Hepatocyte (in vitro differentiated cells): ENCODE data around the gene STMN3. TPM values are rescaled to one million over a fixed set of nuclear protein-coding genes. Genes with fewer than 3 reads are reported as not detected.

Experiments used
- DNase-seq: peaks from one replicate; pipeline ENCODE4 v3.0.0-alpha.2; 2016; ENCODE audit warnings: low spot score
- H2AFZ ChIP-seq: fragments of 200-600 bp; sonication (generic); 2 replicates; pipeline ENCODE4 v1.6.0; 2016; ENCODE audit warnings: antibody characterized with exemption, mild to moderate bottlenecking
- H3K27ac ChIP-seq: fragments of 200-600 bp; sonication (generic); 2 replicates; pipeline ENCODE4 v1.5.1; 2016; ENCODE audit warnings: mild to moderate bottlenecking
- H3K27me3 ChIP-seq: fragments of 200-600 bp; sonication (generic); 2 replicates; pipeline ENCODE4 v1.6.1; 2016
- H3K36me3 ChIP-seq: fragments of 200-600 bp; sonication (generic); replicated peaks from 2 replicates; pipeline ENCODE4 v1.5.1; 2016; ENCODE audit warnings: low read depth; ENCODE audit not compliant: insufficient read depth
- H3K4me1 ChIP-seq: fragments of 200-600 bp; sonication (generic); 2 replicates; pipeline ENCODE4 v1.5.1; 2016; ENCODE audit warnings: mild to moderate bottlenecking, moderate library complexity; ENCODE audit not compliant: insufficient read depth
- H3K4me2 ChIP-seq: fragments of 200-600 bp; sonication (generic); 2 replicates; pipeline ENCODE4 v1.6.0; 2016
- H3K4me3 ChIP-seq: fragments of 200-600 bp; sonication (generic); 2 replicates; pipeline ENCODE4 v1.5.1; 2016; ENCODE audit warnings: mild to moderate bottlenecking
- H3K79me2 ChIP-seq: fragments of 200-600 bp; sonication (generic); 2 replicates; pipeline ENCODE4 v1.6.0; 2017; ENCODE audit warnings: mild to moderate bottlenecking
- H3K9me2 ChIP-seq: fragments of 200-600 bp; sonication (generic); replicated peaks from 2 replicates; pipeline ENCODE4 v1.6.0; 2017; ENCODE audit warnings: mild to moderate bottlenecking; ENCODE audit not compliant: insufficient read depth
- H3K9me3 ChIP-seq: fragments of 200-600 bp; sonication (generic); 2 replicates; pipeline ENCODE4 v1.5.1; 2016; ENCODE audit warnings: low read depth, mild to moderate bottlenecking
- H4K20me1 ChIP-seq: fragments of 200-600 bp; sonication (generic); 2 replicates; pipeline ENCODE4 v1.6.0; 2016; ENCODE audit warnings: mild to moderate bottlenecking; ENCODE audit not compliant: insufficient read depth, poor library complexity, severe bottlenecking
- CTCF ChIP-seq: fragments of 200-600 bp; sonication (generic); IDR thresholded peaks from 2 replicates; pipeline ENCODE4 v1.5.1; 2016; ENCODE audit warnings: antibody characterized with exemption, mild to moderate bottlenecking; ENCODE audit not compliant: poor library complexity
- EZH2 ChIP-seq: fragments of 200-600 bp; sonication (generic); IDR thresholded peaks from 2 replicates; pipeline ENCODE4 v1.6.1; 2016; ENCODE audit warnings: antibody characterized with exemption, mild to moderate bottlenecking, borderline replicate concordance
- EZH2phosphoT487 ChIP-seq: fragments of 200-600 bp; sonication (generic); IDR thresholded peaks from one replicate; pipeline ENCODE4 v1.6.1; 2018; ENCODE audit warnings: antibody characterized with exemption, mild to moderate bottlenecking, low read depth, moderate library complexity; ENCODE audit not compliant: unreplicated experiment, severe bottlenecking
- WGBS: methylation state at CpG from one replicate; pipeline ENCODE4 v1.1.6; 2016; ENCODE audit warnings: low lambda C conversion rate; ENCODE audit errors: missing lambda C conversion rate; 5-methylcytosine and 5-hydroxymethylcytosine counted together
- polyA plus RNA-seq: library from polyadenylated mRNA; unstranded; fragments of >200 nt; fragmentation: Nextera tagmentation; extraction: Ambion mirVana; gene quantifications from 2 replicates; pipeline ENCODE4 v1.2.1, GENCODE V29; 2016
- total RNA-seq: library from RNA; depleted of rRNA; stranded (reverse); fragments of >200 nt; gene quantifications from 2 replicates; pipeline ENCODE4 v1.2.3, GENCODE V29; 2014

STMN3 gene
- total and polyA plus RNA-seq, 2 experiments from 2014 or later: 14.4 to 18.2 TPM

- TF ChIP-seq EZH2 (no peak), CTCF (no peak), EZH2phosphoT487 (no peak)
- Histone ChIP-seq H3K4me2 (no peak overlapping the region), H3K4me1 (no peaks in the 10 kb centered on the region), H4K20me1 (no peaks in the 10 kb centered on the region), H3K9me2 (no peaks in the 10 kb centered on the region), H3K79me2 (no peaks in the 10 kb centered on the region), H3K27ac (no peak overlapping the region), H3K9me3 (no peaks in the 10 kb centered on the region), H3K36me3 (no peaks in the 10 kb centered on the region), H2AFZ (no peak overlapping the region), H3K27me3 (no peaks in the 10 kb centered on the region), H3K4me3 (no peak overlapping the region)
- DNase-seq: no peak
- WGBS: 92% methylated on average over 23 of the region's 23 CpGs
Observed at GRCh38 chr20:63597651-63598478, 55.4 kb downstream of the STMN3 start.

DNA sequence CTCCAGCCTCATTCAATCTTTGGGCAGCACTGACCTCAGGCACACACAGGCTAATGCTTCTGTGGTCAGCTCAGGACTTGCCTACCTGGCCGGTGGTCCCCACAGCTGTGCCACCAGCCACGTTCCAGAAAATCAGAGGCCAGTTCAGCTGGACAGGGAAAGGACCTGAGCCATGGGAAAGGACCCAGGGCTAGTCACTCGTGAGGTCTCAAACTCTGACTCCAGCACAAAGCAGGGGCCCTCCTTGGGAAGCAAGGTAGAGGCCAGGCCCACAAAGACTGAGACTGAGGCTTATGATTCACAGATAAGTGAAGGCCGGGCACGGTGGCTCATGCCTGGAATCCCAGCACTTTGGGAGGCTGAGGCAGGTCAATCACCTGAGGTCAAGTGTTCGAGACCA is 56.8 kb downstream of the STMN3 start:
- Histone ChIP-seq H3K4me1 (no peaks in the 10 kb centered on the region), H3K27me3 (no peaks in the 10 kb centered on the region), H3K9me3 (no peaks in the 10 kb centered on the region), H3K27ac (no peak overlapping the region), H3K36me3 (no peaks in the 10 kb centered on the region), H3K79me2 (no peaks in the 10 kb centered on the region), H3K4me3 (no peak overlapping the region), H3K4me2 (no peak overlapping the region), H2AFZ (no peak overlapping the region), H4K20me1 (no peaks in the 10 kb centered on the region), H3K9me2 (no peaks in the 10 kb centered on the region)
- TF ChIP-seq EZH2 (no peak), EZH2phosphoT487 (no peak), CTCF (no peak)
- WGBS: 95% methylated on average over 6 of the region's 6 CpGs
- DNase-seq: no peak

DNA sequence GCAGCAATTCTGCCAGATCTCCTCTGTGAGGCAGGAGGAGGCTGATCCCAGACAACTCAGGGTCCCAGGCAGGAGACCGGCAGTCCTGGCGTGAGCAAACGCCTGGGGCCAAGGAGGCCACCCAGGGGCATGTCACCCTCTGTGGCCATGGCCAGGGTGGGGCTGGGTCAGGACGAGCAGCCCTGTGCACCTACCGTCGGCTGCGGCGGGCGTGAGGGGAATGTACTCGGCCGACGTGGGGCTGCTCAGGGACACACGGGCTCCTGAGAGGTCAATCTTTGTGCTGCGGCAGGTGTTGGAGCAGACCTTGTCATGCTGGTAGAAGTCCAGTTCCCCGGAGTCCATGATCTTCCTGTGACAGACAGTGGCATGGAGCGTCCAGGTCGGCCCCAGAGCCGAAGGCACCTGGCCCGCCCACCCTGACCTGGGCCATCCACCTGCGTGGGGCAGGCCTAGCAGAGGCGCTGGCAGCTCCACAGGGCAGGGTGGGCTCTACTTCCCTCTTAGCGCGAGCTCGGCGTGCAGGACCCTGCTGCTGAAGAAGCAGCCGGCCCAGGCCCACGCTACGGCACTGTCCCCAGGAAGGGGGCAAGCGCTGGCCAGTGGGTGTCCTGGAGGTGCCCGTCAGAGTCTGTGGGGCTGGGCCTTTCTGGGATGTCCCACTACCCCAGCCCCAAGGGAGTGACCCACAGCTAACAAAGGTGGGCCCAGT is 57.7 kb downstream of the STMN3 start:
- H3K4me2 ChIP-seq: no peak overlapping the region
- H4K20me1 ChIP-seq: no peaks in the 10 kb centered on the region
- no peaks in the 10 kb centered on the region for H3K9me2 ChIP-seq
- H3K79me2 ChIP-seq: no peaks in the 10 kb centered on the region
- H3K27ac ChIP-seq: no peak overlapping the region
- no peak for TF ChIP-seq EZH2phosphoT487
- TF ChIP-seq EZH2: no peak
- no peak for TF ChIP-seq CTCF
- no peaks in the 10 kb centered on the region for H3K36me3 ChIP-seq
- H3K27me3 ChIP-seq: no peaks in the 10 kb centered on the region
- 91% methylated on average over 30 of the region's 30 CpGs for WGBS
- H3K4me3 ChIP-seq: no peak overlapping the region
- DNase-seq: no peak
- no peaks in the 10 kb centered on the region for H3K9me3 ChIP-seq
- no peak overlapping the region for H2AFZ ChIP-seq
- H3K4me1 ChIP-seq: no peaks in the 10 kb centered on the region
